ENCODE results near the gene GPR84.
"Not testable (repeated sequence)": the region's sequence is repeated elsewhere in the genome, so short reads cannot be mapped to it uniquely, and the experiment has no call there.

GPR84 gene

GRCh38 chr12:54358945-54359761 lies 5.1 kb downstream of the GPR84 start:
- H3K4me3 ChIP-seq (ENCODE audit: low read depth, low read length): peak overlapping the region; percentile 88
- peak; percentile 100 for DNase-seq (ENCODE audit: low read depth)
- TF ChIP-seq CTCF (conservative IDR thresholded peaks at IDR 0.05; ENCODE audit: low read depth, low read length): no peak

- peak overlapping the region; percentile 88 for H3K4me3 ChIP-seq (ENCODE audit: low read depth, low read length)
- no peak for TF ChIP-seq CTCF (conservative IDR thresholded peaks at IDR 0.05; ENCODE audit: low read depth, low read length)
- DNase-seq (ENCODE audit: low read depth): peak; percentile 57
These were observed 5.9 kb downstream of the GPR84 start for GRCh38 chr12:54358191-54358944.

GRCh38 chr12:54357506-54358190 lies 6.6 kb downstream of the GPR84 start:
- no peak for TF ChIP-seq CTCF (conservative IDR thresholded peaks at IDR 0.05; ENCODE audit: low read depth, low read length)
- peak overlapping the region; percentile 88 for H3K4me3 ChIP-seq (ENCODE audit: low read depth, low read length)
- no peak for DNase-seq (ENCODE audit: low read depth)

GRCh38 chr12:54356951-54357356 lies 7.3 kb downstream of the GPR84 start:
- no peak for DNase-seq (ENCODE audit: low read depth)
- TF ChIP-seq CTCF (conservative IDR thresholded peaks at IDR 0.05; ENCODE audit: low read depth, low read length): no peak
- no peak overlapping the region for H3K4me3 ChIP-seq (ENCODE audit: low read depth, low read length)

GRCh38 chr12:54356228-54356627 lies 8.1 kb downstream of the GPR84 start:
- no peak for TF ChIP-seq CTCF (conservative IDR thresholded peaks at IDR 0.05; ENCODE audit: low read depth, low read length)
- no peak overlapping the region for H3K4me3 ChIP-seq (ENCODE audit: low read depth, low read length)
- DNase-seq (ENCODE audit: low read depth): no peak

- peak; percentile 12 for TF ChIP-seq CTCF (conservative IDR thresholded peaks at IDR 0.05; ENCODE audit: low read depth, low read length)
- no peak for DNase-seq (ENCODE audit: low read depth)
- no peak overlapping the region for H3K4me3 ChIP-seq (ENCODE audit: low read depth, low read length)
These were observed 9.0 kb downstream of the GPR84 start for GRCh38 chr12:54355104-54355815.

- H3K4me3 ChIP-seq (ENCODE audit: low read depth, low read length); DNase-seq (ENCODE audit: low read depth): not testable (repeated sequence)
These were observed 10.0 kb downstream of the GPR84 start for GRCh38 chr12:54354271-54354670.
